ENCODE measurements around the gene DHRS4. TPM values are rescaled to one million over a fixed set of nuclear protein-coding genes. Genes with fewer than 3 reads are reported as not detected.
"Not testable (repeated sequence)": the region's sequence is repeated elsewhere in the genome, so short reads cannot be mapped to it uniquely, and the experiment has no call there.

Gene DHRS4
- total RNA-seq, 1 experiment from 2014 or later: 12.7 TPM

GRCh38 chr14:23951590-23952201 is 1.9 kb upstream of the DHRS4 start:
- Histone ChIP-seq H2AFZ (ENCODE audit: low read length) (no peak overlapping the region), H3K27ac (ENCODE audit: insufficient read length, low read depth, low read length) (no peak overlapping the region), H3K4me1 (ENCODE audit: insufficient read depth, low read length) (no peaks in the 10 kb centered on the region), H4K91ac (ENCODE audit: insufficient read length, low read depth, low read length) (no peak overlapping the region), H3K9me3 (ENCODE audit: control insufficient read depth, low read depth, low read length) (no peaks in the 10 kb centered on the region), H4K5ac (ENCODE audit: insufficient read length, low read depth, low read length) (no peak overlapping the region), H3K27me3 (ENCODE audit: insufficient read depth, low read length) (no peaks in the 10 kb centered on the region), H2BK5ac (ENCODE audit: insufficient read length, low read length) (no peak overlapping the region), H3K23me2 (ENCODE audit: insufficient read length, low read depth, low read length, poor library complexity, severe bottlenecking) (peaks cover 4% of the 10 kb centered on the region), H2BK20ac (ENCODE audit: low read depth, low read length, poor library complexity, severe bottlenecking) (no peak overlapping the region), H2BK120ac (ENCODE audit: low read depth, low read length, poor library complexity, severe bottlenecking) (no peak overlapping the region), H2AK5ac (ENCODE audit: insufficient read length, low read length) (no peak overlapping the region), H3K18ac (ENCODE audit: insufficient read length, low read depth, low read length) (no peak overlapping the region), H2BK15ac (ENCODE audit: low read depth, low read length) (no peak overlapping the region), H3K4me2 (ENCODE audit: insufficient read depth, insufficient read length, low read length) (no peak overlapping the region), H3K79me2 (ENCODE audit: insufficient read depth, low read length) (no peaks in the 10 kb centered on the region), H2BK12ac (ENCODE audit: insufficient read length, low read depth, low read length) (no peak overlapping the region), H3K4ac (ENCODE audit: low read depth, low read length) (no peak overlapping the region), H4K20me1 (ENCODE audit: control insufficient read depth, insufficient read depth, insufficient read length) (no peaks in the 10 kb centered on the region), H4K8ac (replicated peaks; ENCODE audit: insufficient read length, low read depth, low read length) (no peak overlapping the region), H3K14ac (ENCODE audit: insufficient read depth, low read length) (no peak overlapping the region), H3K79me1 (ENCODE audit: insufficient read depth, low read depth, low read length, poor library complexity, severe bottlenecking) (no peaks in the 10 kb centered on the region), H3K23ac (ENCODE audit: insufficient read length, low read depth, low read length) (no peak overlapping the region), H3K56ac (ENCODE audit: insufficient read length, low read depth, low read length) (no peak overlapping the region), H3T11ph (ENCODE audit: low read length) (no peak overlapping the region), H3K9ac (ENCODE audit: extremely low read depth, insufficient read length, low read length) (no peak overlapping the region)
- TF ChIP-seq CTCF (conservative IDR thresholded peaks at IDR 0.05): peak; percentile 55
- no peak overlapping the region; a peak in 1 of 7 replicates for H3K27ac Mint-ChIP-seq
- H3K4me3 Mint-ChIP-seq: no peak overlapping the region
- no CpG with 5 or more reads among the region's 8 CpGs for WGBS (ENCODE audit: extremely low coverage, insufficient read length, low lambda C conversion rate)
- H3K27me3 Mint-ChIP-seq (ENCODE audit: low read depth): no peaks in the 10 kb centered on the region; the same call in none of the 2 replicates
- DNase-seq: peak; percentile 72
- H3K9me3 Mint-ChIP-seq: peaks cover 15 to 19% of the 10 kb centered on the region in 2 experiments
- H3K36me3 Mint-ChIP-seq (ENCODE audit: insufficient read depth in 1 of 3, low read depth in 3 of 3): peaks cover 0 to 3% (median 2%) of the 10 kb centered on the region in 3 experiments; a peak in 4 of 7 replicates
- peaks cover 23 to 25% of the 10 kb centered on the region in 2 experiments for H3K4me1 Mint-ChIP-seq

- H3K79me1 ChIP-seq (ENCODE audit: insufficient read depth, low read depth, low read length, poor library complexity, severe bottlenecking); H4K5ac ChIP-seq (ENCODE audit: insufficient read length, low read depth, low read length); H2BK5ac ChIP-seq (ENCODE audit: insufficient read length, low read length); H3K14ac ChIP-seq (ENCODE audit: insufficient read depth, low read length); H2BK12ac ChIP-seq (ENCODE audit: insufficient read length, low read depth, low read length); H4K20me1 ChIP-seq (ENCODE audit: control insufficient read depth, insufficient read depth, insufficient read length); H4K8ac ChIP-seq (replicated peaks; ENCODE audit: insufficient read length, low read depth, low read length); H3K4ac ChIP-seq (ENCODE audit: low read depth, low read length); H2AFZ ChIP-seq (ENCODE audit: low read length); H3K23ac ChIP-seq (ENCODE audit: insufficient read length, low read depth, low read length); H2BK20ac ChIP-seq (ENCODE audit: low read depth, low read length, poor library complexity, severe bottlenecking); H2BK120ac ChIP-seq (ENCODE audit: low read depth, low read length, poor library complexity, severe bottlenecking); H3K9me3 ChIP-seq (ENCODE audit: control insufficient read depth, low read depth, low read length); H2AK5ac ChIP-seq (ENCODE audit: insufficient read length, low read length); H3K36me3 Mint-ChIP-seq (ENCODE audit: insufficient read depth in 1 of 3, low read depth in 3 of 3); H3T11ph ChIP-seq (ENCODE audit: low read length); DNase-seq; H3K4me1 ChIP-seq (ENCODE audit: insufficient read depth, low read length); H3K27me3 ChIP-seq (ENCODE audit: insufficient read depth, low read length); H2BK15ac ChIP-seq (ENCODE audit: low read depth, low read length); H3K27me3 Mint-ChIP-seq (ENCODE audit: low read depth); H3K79me2 ChIP-seq (ENCODE audit: insufficient read depth, low read length); H3K27ac ChIP-seq (ENCODE audit: insufficient read length, low read depth, low read length); H3K23me2 ChIP-seq (ENCODE audit: insufficient read length, low read depth, low read length, poor library complexity, severe bottlenecking); H3K56ac ChIP-seq (ENCODE audit: insufficient read length, low read depth, low read length); H4K91ac ChIP-seq (ENCODE audit: insufficient read length, low read depth, low read length); H3K18ac ChIP-seq (ENCODE audit: insufficient read length, low read depth, low read length); H3K9ac ChIP-seq (ENCODE audit: extremely low read depth, insufficient read length, low read length): not testable (repeated sequence)
- H3K4me2 ChIP-seq (ENCODE audit: insufficient read depth, insufficient read length, low read length): peak overlapping the region; percentile 26
- H3K27ac Mint-ChIP-seq: peak overlapping the region in 2 of 3 experiments; percentile 44 to 52; a peak in 2 of 7 replicates
- no CpG with 5 or more reads among the region's 6 CpGs for WGBS (ENCODE audit: extremely low coverage, insufficient read length, low lambda C conversion rate)
- peaks cover 23 to 25% of the 10 kb centered on the region in 2 experiments for H3K4me1 Mint-ChIP-seq
- peaks cover 10 to 12% of the 10 kb centered on the region in 2 experiments for H3K9me3 Mint-ChIP-seq
- peak overlapping the region; percentile 98 to 99 for H3K4me3 Mint-ChIP-seq
These were observed 480 bp upstream of the DHRS4 start for GRCh38 chr14:23953116-23953463.

Measured in H9 (cell line).